Astrocyte (in vitro differentiated cells and primary cell): ENCODE data around the gene CHRM2.

ENCODE experiments used
- CTCF ChIP-seq: IDR thresholded peaks from 2 replicates; pipeline ENCODE4 v1.5.1; 2011; ENCODE audit warnings: low read depth, mild to moderate bottlenecking, inconsistent platforms, low read length, moderate library complexity; ENCODE audit not compliant: insufficient read depth
- EZH2 ChIP-seq: IDR thresholded peaks from 2 replicates; pipeline ENCODE4 v1.6.1; 2012; ENCODE audit warnings: mild to moderate bottlenecking, low read length, inconsistent platforms; ENCODE audit not compliant: insufficient read depth

GRCh38 chr7:137001478-137001877 lies 133.0 kb downstream of the CHRM2 start:
- TF ChIP-seq CTCF (no peak), EZH2 (no peak)
